Right atrium auricular region (tissue), 2 donors: Measurements from ENCODE around the gene CALU. TPM values are rescaled to one million over a fixed set of nuclear protein-coding genes. Genes with fewer than 3 reads are reported as not detected.

Source experiments
- DNase-seq: peaks from one replicate; pipeline ENCODE4 v3.0.0-alpha.2; 2019; ENCODE audit warnings: low spot score
- H3K27ac ChIP-seq, 2 donors: fragments of 200-600 bp; sonication (generic); 1 replicate in 1 of 2; 2 replicates in 1 of 2; pipeline ENCODE4 v1.5.1; 2016 to 2019
- H3K27me3 ChIP-seq, 2 donors: fragments of 200-600 bp; sonication (generic); one replicate each; pipeline versions ENCODE4 v1.5.1 to v1.6.0; 2017 to 2019
- H3K36me3 ChIP-seq: fragments of 200-600 bp; sonication (generic); one replicate; pipeline ENCODE4 v1.5.1; 2016
- H3K4me1 ChIP-seq, 2 donors: fragments of 200-600 bp; sonication (generic); one replicate each; pipeline versions ENCODE4 v1.5.1 to v1.6.0; 2017 to 2019
- H3K4me3 ChIP-seq, 2 donors: fragments of 200-600 bp; sonication (generic); 1 replicate in 1 of 2; 2 replicates in 1 of 2; pipeline ENCODE4 v1.5.1; 2017 to 2019; ENCODE audit warnings: mild to moderate bottlenecking in 1 of 2, moderate library complexity in 1 of 2
- H3K9me3 ChIP-seq, 2 donors: fragments of 200-600 bp; sonication (generic); one replicate each; pipeline ENCODE4 v1.5.1; 2019
- CTCF ChIP-seq, 2 donors: fragments of 200-600 bp; sonication (generic); IDR thresholded peaks; one replicate each; pipeline ENCODE4 v1.5.1; 2019; ENCODE audit warnings: antibody characterized with exemption in 2 of 2
- total RNA-seq, 2 donors: library from RNA; depleted of rRNA; stranded (reverse); fragments of >200 nt; gene quantifications; one replicate each; pipeline ENCODE4 v1.1.0, GENCODE V29; 2016

The CALU gene
- total RNA-seq, 2 donors from 2014 or later, result 190 to 286 TPM

- no peaks in the 10 kb centered on the region for H3K36me3 ChIP-seq
- no peaks in the 10 kb centered on the region for H3K9me3 ChIP-seq
- TF ChIP-seq CTCF (IDR thresholded peaks at IDR 0.05), result no peak
- H3K27me3 ChIP-seq, result no peaks in the 10 kb centered on the region
- no peaks in the 10 kb centered on the region for H3K4me1 ChIP-seq
- no peak for DNase-seq
- no peak overlapping the region for H3K27ac ChIP-seq
- H3K4me3 ChIP-seq, result no peak overlapping the region
Measured at GRCh38 chr7:128705891-128706333, 33.2 kb upstream of the CALU start.

- H3K4me1 ChIP-seq, result no peaks in the 10 kb centered on the region
- no peaks in the 10 kb centered on the region for H3K27me3 ChIP-seq
- H3K4me3 ChIP-seq, result no peak overlapping the region
- no peak overlapping the region for H3K27ac ChIP-seq
- no peak for TF ChIP-seq CTCF (IDR thresholded peaks at IDR 0.05)
- DNase-seq, result no peak
- no peaks in the 10 kb centered on the region for H3K36me3 ChIP-seq
- no peaks in the 10 kb centered on the region for H3K9me3 ChIP-seq
Measured at GRCh38 chr7:128707752-128708151, 31.4 kb upstream of the CALU start.

GRCh38 chr7:128708235-128708634 lies 30.9 kb upstream of the CALU start:
- no peak for DNase-seq
- no peak for TF ChIP-seq CTCF (IDR thresholded peaks at IDR 0.05)
- no peak overlapping the region for H3K4me3 ChIP-seq

GRCh38 chr7:128708824-128709223 lies 30.3 kb upstream of the CALU start:
- TF ChIP-seq CTCF (IDR thresholded peaks at IDR 0.05), result no peak
- Histone ChIP-seq H3K27me3 (no peaks in the 10 kb centered on the region), H3K36me3 (no peaks in the 10 kb centered on the region), H3K9me3 (no peaks in the 10 kb centered on the region), H3K4me3 (no peak overlapping the region), H3K27ac (no peak overlapping the region), H3K4me1 (no peaks in the 10 kb centered on the region)
- no peak for DNase-seq

More at GRCh38 chr7:128708235-128708634, 30.9 kb upstream of the CALU start:
- H3K36me3 ChIP-seq, result no peaks in the 10 kb centered on the region
- no peaks in the 10 kb centered on the region for H3K4me1 ChIP-seq
- H3K27ac ChIP-seq, result no peak overlapping the region
- H3K27me3 ChIP-seq, result no peaks in the 10 kb centered on the region
- no peaks in the 10 kb centered on the region for H3K9me3 ChIP-seq

GRCh38 chr7:128710481-128710880 lies 28.7 kb upstream of the CALU start:
- no peak for TF ChIP-seq CTCF (IDR thresholded peaks at IDR 0.05)
- DNase-seq, result no peak
- no peaks in the 10 kb centered on the region for H3K36me3 ChIP-seq

GRCh38 chr7:128713794-128714193 lies 25.4 kb upstream of the CALU start:
- no peaks in the 10 kb centered on the region for H3K9me3 ChIP-seq
- H3K4me1 ChIP-seq, result no peaks in the 10 kb centered on the region
- H3K27me3 ChIP-seq, result no peaks in the 10 kb centered on the region
- no peak overlapping the region for H3K4me3 ChIP-seq
- no peak for TF ChIP-seq CTCF (IDR thresholded peaks at IDR 0.05)
- H3K27ac ChIP-seq, result no peak overlapping the region
- no peaks in the 10 kb centered on the region for H3K36me3 ChIP-seq
- no peak for DNase-seq

More at GRCh38 chr7:128710481-128710880, 28.7 kb upstream of the CALU start:
- H3K27me3 ChIP-seq, result no peaks in the 10 kb centered on the region
- H3K4me1 ChIP-seq, result no peaks in the 10 kb centered on the region
- no peaks in the 10 kb centered on the region for H3K9me3 ChIP-seq
- no peak overlapping the region for H3K4me3 ChIP-seq
- H3K27ac ChIP-seq, result no peak overlapping the region
